DMS 273 (cell line): ENCODE data around the gene ZNF653.
"Not testable (repeated sequence)": the region's sequence is repeated elsewhere in the genome, so short reads cannot be mapped to it uniquely, and the experiment has no call there.

ENCODE experiments used
- DNase-seq: peaks from one replicate; lab custom pipeline; 2025; ENCODE audit not compliant: unreplicated experiment; lab: John Stamatoyannopoulos, UW

Gene ZNF653

GRCh38 chr19:11434703-11435056 is 71.0 kb downstream of the ZNF653 start:
- DNase-seq = no peak

GRCh38 chr19:11433526-11433925 is 72.1 kb downstream of the ZNF653 start:
- not testable (repeated sequence) for DNase-seq
